Liver (tissue), 2 donors: ENCODE measurements around the gene DDN.

Experiments
- FOXA1 ChIP-seq: IDR thresholded peaks from 2 replicates; pipeline ENCODE4 v1.6.1; 2016; ENCODE audit warnings: antibody characterized with exemption
- MAX ChIP-seq: IDR thresholded peaks from 2 replicates; pipeline ENCODE4 v1.6.1; 2016; ENCODE audit warnings: antibody characterized with exemption
- YY1 ChIP-seq: IDR thresholded peaks from 2 replicates; pipeline ENCODE4 v1.6.1; 2016; ENCODE audit warnings: antibody characterized with exemption, mild to moderate bottlenecking
- TF ChIP-seq, protein P1 (sequence below): fragments of 150-350 bp; IDR thresholded peaks from 2 replicates; pipeline ENCODE4 v1.5.1; 2017; ENCODE audit warnings: improper control_type of control experiment, low read depth, low read length; ENCODE audit not compliant: missing input control
- TF ChIP-seq, protein P2 (sequence below): IDR thresholded peaks from 2 replicates; pipeline ENCODE4 v1.6.1; 2016; ENCODE audit warnings: antibody characterized with exemption, mild to moderate bottlenecking
- donor health status: healthy.

DNA sequence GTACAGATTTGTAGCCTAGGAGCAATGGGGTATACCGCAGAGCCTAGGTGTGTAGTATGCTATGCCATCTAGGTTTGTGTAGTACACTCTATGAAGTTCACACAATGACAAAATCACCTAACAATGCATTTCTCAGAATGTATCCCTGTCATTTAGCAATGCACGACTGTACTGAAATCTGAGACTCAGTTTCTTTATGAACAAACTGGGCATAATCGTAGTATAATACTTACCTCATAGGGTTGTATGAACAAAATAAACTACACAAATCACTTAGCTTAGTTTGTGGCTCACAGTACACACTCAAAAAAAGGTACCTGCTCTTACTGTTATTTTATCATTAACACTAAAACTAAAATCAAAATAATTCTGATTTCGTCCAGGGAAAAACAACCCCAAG lies 26.3 kb upstream of the DDN start:
- TF ChIP-seq FOXA1 (no peak), YY1 (no peak), MAX (no peak)
- TF ChIP-seq, protein P1, sequence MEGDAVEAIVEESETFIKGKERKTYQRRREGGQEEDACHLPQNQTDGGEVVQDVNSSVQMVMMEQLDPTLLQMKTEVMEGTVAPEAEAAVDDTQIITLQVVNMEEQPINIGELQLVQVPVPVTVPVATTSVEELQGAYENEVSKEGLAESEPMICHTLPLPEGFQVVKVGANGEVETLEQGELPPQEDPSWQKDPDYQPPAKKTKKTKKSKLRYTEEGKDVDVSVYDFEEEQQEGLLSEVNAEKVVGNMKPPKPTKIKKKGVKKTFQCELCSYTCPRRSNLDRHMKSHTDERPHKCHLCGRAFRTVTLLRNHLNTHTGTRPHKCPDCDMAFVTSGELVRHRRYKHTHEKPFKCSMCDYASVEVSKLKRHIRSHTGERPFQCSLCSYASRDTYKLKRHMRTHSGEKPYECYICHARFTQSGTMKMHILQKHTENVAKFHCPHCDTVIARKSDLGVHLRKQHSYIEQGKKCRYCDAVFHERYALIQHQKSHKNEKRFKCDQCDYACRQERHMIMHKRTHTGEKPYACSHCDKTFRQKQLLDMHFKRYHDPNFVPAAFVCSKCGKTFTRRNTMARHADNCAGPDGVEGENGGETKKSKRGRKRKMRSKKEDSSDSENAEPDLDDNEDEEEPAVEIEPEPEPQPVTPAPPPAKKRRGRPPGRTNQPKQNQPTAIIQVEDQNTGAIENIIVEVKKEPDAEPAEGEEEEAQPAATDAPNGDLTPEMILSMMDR: no peak
- TF ChIP-seq, protein P2, sequence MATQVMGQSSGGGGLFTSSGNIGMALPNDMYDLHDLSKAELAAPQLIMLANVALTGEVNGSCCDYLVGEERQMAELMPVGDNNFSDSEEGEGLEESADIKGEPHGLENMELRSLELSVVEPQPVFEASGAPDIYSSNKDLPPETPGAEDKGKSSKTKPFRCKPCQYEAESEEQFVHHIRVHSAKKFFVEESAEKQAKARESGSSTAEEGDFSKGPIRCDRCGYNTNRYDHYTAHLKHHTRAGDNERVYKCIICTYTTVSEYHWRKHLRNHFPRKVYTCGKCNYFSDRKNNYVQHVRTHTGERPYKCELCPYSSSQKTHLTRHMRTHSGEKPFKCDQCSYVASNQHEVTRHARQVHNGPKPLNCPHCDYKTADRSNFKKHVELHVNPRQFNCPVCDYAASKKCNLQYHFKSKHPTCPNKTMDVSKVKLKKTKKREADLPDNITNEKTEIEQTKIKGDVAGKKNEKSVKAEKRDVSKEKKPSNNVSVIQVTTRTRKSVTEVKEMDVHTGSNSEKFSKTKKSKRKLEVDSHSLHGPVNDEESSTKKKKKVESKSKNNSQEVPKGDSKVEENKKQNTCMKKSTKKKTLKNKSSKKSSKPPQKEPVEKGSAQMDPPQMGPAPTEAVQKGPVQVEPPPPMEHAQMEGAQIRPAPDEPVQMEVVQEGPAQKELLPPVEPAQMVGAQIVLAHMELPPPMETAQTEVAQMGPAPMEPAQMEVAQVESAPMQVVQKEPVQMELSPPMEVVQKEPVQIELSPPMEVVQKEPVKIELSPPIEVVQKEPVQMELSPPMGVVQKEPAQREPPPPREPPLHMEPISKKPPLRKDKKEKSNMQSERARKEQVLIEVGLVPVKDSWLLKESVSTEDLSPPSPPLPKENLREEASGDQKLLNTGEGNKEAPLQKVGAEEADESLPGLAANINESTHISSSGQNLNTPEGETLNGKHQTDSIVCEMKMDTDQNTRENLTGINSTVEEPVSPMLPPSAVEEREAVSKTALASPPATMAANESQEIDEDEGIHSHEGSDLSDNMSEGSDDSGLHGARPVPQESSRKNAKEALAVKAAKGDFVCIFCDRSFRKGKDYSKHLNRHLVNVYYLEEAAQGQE: no peak
